Adrenal gland (tissue), 5 donors: ENCODE measurements around the gene TSPYL1.

Experiments
- POLR2A ChIP-seq, 2 donors: fragments of 450-650 bp; IDR thresholded peaks; one replicate each; pipeline ENCODE4 v1.6.1; 2017; ENCODE audit warnings: antibody characterized with exemption in 2 of 2, mild to moderate bottlenecking in 2 of 2, moderate library complexity in 1 of 2
- TF ChIP-seq, protein P1 (sequence below), 6 experiments: fragments of 450-650 bp in 4 of 6; fragments of 200-600 bp in 2 of 6; sonication (generic) in 1 of 6; IDR thresholded peaks; 1 replicate in 5 of 6; 2 replicates in 1 of 6; pipeline versions ENCODE4 v1.5.1 to v1.8.0; 2016 to 2021; ENCODE audit warnings: antibody characterized with exemption in 6 of 6, mild to moderate bottlenecking in 2 of 6, moderate library complexity in 1 of 6
- donor health status: DM: no; HTN: no; CAD: no.

DNA sequence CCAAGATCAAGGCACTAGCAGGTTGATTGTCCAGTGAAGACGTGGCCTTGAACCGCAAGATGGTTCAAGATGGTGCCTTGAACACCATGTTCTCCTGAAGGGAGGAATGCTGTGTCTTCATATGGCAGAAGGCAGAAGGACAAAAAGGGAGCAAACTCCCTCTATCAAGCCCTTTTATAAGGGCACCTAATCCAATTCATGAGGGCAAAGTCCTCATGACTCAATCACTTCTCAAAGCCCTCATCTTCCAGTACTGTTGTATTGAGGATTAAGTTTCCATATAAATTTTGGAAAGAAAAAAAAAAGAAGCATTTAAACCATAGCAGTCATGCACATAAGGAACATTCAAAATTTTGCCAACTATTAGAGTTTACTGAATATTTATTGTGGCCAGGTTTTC lies 29.9 kb upstream of the TSPYL1 start:
- TF ChIP-seq, protein P1, sequence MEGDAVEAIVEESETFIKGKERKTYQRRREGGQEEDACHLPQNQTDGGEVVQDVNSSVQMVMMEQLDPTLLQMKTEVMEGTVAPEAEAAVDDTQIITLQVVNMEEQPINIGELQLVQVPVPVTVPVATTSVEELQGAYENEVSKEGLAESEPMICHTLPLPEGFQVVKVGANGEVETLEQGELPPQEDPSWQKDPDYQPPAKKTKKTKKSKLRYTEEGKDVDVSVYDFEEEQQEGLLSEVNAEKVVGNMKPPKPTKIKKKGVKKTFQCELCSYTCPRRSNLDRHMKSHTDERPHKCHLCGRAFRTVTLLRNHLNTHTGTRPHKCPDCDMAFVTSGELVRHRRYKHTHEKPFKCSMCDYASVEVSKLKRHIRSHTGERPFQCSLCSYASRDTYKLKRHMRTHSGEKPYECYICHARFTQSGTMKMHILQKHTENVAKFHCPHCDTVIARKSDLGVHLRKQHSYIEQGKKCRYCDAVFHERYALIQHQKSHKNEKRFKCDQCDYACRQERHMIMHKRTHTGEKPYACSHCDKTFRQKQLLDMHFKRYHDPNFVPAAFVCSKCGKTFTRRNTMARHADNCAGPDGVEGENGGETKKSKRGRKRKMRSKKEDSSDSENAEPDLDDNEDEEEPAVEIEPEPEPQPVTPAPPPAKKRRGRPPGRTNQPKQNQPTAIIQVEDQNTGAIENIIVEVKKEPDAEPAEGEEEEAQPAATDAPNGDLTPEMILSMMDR (IDR thresholded peaks at IDR 0.05): no peak
- no peak for TF ChIP-seq POLR2A (IDR thresholded peaks at IDR 0.05)
